Measurements from ENCODE around the gene CACHD1.

CACHD1 gene

DNA sequence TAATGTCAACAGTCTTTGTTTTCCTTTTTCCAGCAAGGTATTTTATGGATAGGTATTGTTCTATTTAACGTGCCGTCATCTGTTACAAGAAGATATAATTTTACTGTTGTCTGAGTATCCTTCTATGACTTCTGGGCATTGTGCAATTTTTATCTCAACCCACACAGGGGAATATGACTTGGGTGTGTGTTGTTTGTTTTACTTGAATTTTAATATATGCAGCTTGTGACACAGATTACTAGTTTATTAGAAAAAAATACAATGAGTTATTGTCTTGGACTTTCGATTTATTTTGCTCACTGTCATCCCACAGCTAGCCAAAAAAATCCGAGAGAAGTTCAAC is 111.9 kb downstream of the CACHD1 start:
- no peak overlapping the region for H2AK5ac ChIP-seq (ENCODE audit: low read length)

DNA sequence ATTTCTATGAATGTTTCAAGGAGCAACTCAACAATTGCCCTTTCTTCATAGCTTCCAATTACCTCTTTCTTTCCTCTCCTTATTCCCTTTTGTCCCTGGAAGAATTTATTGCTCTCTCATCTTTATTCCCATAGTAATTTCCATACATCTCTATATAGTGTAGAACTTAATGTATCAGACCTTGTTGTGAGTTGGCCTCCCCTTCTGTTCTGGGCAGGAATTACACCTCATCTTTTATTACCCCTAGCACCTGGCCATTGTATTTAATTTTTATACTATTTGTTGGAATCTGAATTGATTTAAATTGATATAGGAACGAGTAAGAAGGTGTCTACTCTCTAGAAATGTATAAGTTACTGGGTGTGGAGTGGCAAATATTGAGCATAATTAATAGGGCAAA is 114.5 kb downstream of the CACHD1 start:
- Histone ChIP-seq H3K79me2 (ENCODE audit: control insufficient read depth, insufficient read depth, low read length, poor library complexity) (no peaks in the 10 kb centered on the region), H3K18ac (ENCODE audit: low read length) (no peak overlapping the region), H4K91ac (ENCODE audit: low read depth, low read length) (no peak overlapping the region), H2BK12ac (ENCODE audit: low read length) (no peak overlapping the region), H3K79me1 (ENCODE audit: low read length) (no peaks in the 10 kb centered on the region), H4K8ac (ENCODE audit: low read depth, low read length) (no peak overlapping the region), H3K27ac (ENCODE audit: low read depth, low read length) (no peak overlapping the region), H2BK5ac (ENCODE audit: low read depth, low read length, poor library complexity) (no peak overlapping the region), H4K12ac (ENCODE audit: low read depth, low read length) (no peak overlapping the region), H3K36me3 (ENCODE audit: control insufficient read depth in 1 of 2, insufficient read depth in 2 of 2, low read length in 2 of 2) (no peaks in the 10 kb centered on the region), H3K23ac (ENCODE audit: low read length) (no peak overlapping the region), H2AFZ (ENCODE audit: insufficient read depth, low read length, poor library complexity) (no peak overlapping the region), H2BK120ac (ENCODE audit: insufficient read depth, low read length, poor library complexity) (no peak overlapping the region), H3K4ac (ENCODE audit: low read depth, low read length) (no peak overlapping the region), H3K14ac (ENCODE audit: low read length) (no peak overlapping the region), H3K4me1 (ENCODE audit: control insufficient read depth in 1 of 2, insufficient read depth in 2 of 2, low read length in 2 of 2) (no peaks in the 10 kb centered on the region), H3K4me2 (ENCODE audit: low read length) (no peak overlapping the region), H3K4me3 (ENCODE audit: low read depth, low read length) (no peak overlapping the region), H3K9ac (ENCODE audit: low read length) (no peak overlapping the region), H3K27me3 (ENCODE audit: insufficient read depth, low read length) (no peaks in the 10 kb centered on the region), H3K9me3 (ENCODE audit: insufficient read depth, low read depth, low read length) (no peaks in the 10 kb centered on the region), H2AK5ac (ENCODE audit: low read length) (no peak overlapping the region)
- WGBS (ENCODE audit: extremely low coverage, insufficient coverage, insufficient read length): no CpG with 5 or more reads among the region's 1 CpG
- DNase-seq: no peak

More for the DNA sequence above, 111.9 kb downstream of the CACHD1 start:
- Histone ChIP-seq H2BK12ac (ENCODE audit: low read length) (no peak overlapping the region), H3K4me3 (ENCODE audit: low read depth, low read length) (no peak overlapping the region), H3K9me3 (ENCODE audit: insufficient read depth, low read depth, low read length) (no peaks in the 10 kb centered on the region), H3K79me2 (ENCODE audit: control insufficient read depth, insufficient read depth, low read length, poor library complexity) (no peaks in the 10 kb centered on the region), H3K27me3 (ENCODE audit: insufficient read depth, low read length) (no peaks in the 10 kb centered on the region), H3K4ac (ENCODE audit: low read depth, low read length) (no peak overlapping the region), H3K18ac (ENCODE audit: low read length) (no peak overlapping the region), H3K14ac (ENCODE audit: low read length) (no peak overlapping the region), H3K79me1 (ENCODE audit: low read length) (no peaks in the 10 kb centered on the region), H4K91ac (ENCODE audit: low read depth, low read length) (no peak overlapping the region), H4K8ac (ENCODE audit: low read depth, low read length) (no peak overlapping the region), H4K12ac (ENCODE audit: low read depth, low read length) (no peak overlapping the region), H3K9ac (ENCODE audit: low read length) (no peak overlapping the region), H2AFZ (ENCODE audit: insufficient read depth, low read length, poor library complexity) (no peak overlapping the region), H3K4me2 (ENCODE audit: low read length) (no peak overlapping the region), H3K4me1 (ENCODE audit: control insufficient read depth in 1 of 2, insufficient read depth in 2 of 2, low read length in 2 of 2) (no peaks in the 10 kb centered on the region), H3K27ac (ENCODE audit: low read depth, low read length) (no peak overlapping the region), H2BK120ac (ENCODE audit: insufficient read depth, low read length, poor library complexity) (no peak overlapping the region), H3K36me3 (ENCODE audit: control insufficient read depth in 1 of 2, insufficient read depth in 2 of 2, low read length in 2 of 2) (no peaks in the 10 kb centered on the region), H2BK5ac (ENCODE audit: low read depth, low read length, poor library complexity) (no peak overlapping the region), H3K23ac (ENCODE audit: low read length) (no peak overlapping the region)
- no CpG with 5 or more reads among the region's 4 CpGs for WGBS (ENCODE audit: extremely low coverage, insufficient coverage, insufficient read length)
- no peak for DNase-seq

DNA sequence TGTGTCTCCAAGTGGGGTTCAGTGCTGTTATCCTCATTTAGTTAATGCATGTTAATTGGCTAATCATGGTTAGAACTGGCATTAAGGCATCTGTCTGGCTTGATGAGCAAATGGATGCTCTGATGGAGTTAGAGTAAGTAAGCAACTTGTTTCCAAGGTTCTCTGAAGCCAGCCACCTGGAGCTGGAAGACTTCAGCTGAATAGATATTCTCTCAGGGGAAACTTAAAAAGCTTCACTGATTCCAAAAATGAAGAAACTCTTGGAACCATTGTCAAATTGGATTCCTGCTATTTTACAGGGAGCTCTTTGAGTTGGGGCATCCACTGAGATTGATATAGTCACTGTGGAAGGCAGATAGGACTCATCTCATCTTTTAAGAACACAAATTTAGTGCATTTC is 118.9 kb downstream of the CACHD1 start:
- H3K27ac ChIP-seq (ENCODE audit: low read depth, low read length): no peak overlapping the region

DNA sequence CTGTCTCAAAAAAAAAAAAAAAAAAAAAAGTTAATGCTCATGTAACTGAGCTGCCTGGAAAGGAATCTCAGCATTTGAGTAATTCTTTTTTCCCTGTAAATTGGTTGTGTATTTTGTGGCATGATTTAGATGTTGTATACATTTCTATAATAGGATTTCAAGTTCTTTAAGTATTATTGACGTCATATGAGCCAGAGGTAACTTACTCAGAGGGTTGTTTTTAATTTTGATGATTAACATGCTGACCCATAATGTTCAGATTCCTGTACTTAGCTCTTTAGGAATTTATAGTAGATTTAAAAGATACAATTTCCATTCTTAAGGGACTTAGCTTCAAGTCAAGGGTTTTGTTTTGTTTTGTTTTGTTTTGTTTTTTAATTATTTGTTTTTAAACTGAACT is 120.4 kb downstream of the CACHD1 start:
- Histone ChIP-seq H3K4me2 (ENCODE audit: low read length) (no peak overlapping the region), H3K9me3 (ENCODE audit: insufficient read depth, low read depth, low read length) (no peaks in the 10 kb centered on the region), H3K36me3 (ENCODE audit: control insufficient read depth in 1 of 2, insufficient read depth in 2 of 2, low read length in 2 of 2) (no peaks in the 10 kb centered on the region), H2BK5ac (ENCODE audit: low read depth, low read length, poor library complexity) (no peak overlapping the region), H4K8ac (ENCODE audit: low read depth, low read length) (no peak overlapping the region), H2AK5ac (ENCODE audit: low read length) (no peak overlapping the region), H3K14ac (ENCODE audit: low read length) (no peak overlapping the region), H4K12ac (ENCODE audit: low read depth, low read length) (no peak overlapping the region), H2BK12ac (ENCODE audit: low read length) (no peak overlapping the region), H3K27ac (ENCODE audit: low read depth, low read length) (no peak overlapping the region), H3K9ac (ENCODE audit: low read length) (no peak overlapping the region), H3K4me1 (ENCODE audit: control insufficient read depth in 1 of 2, insufficient read depth in 2 of 2, low read length in 2 of 2) (peaks cover 0 to under 1% of the 10 kb centered on the region in 2 experiments), H3K27me3 (ENCODE audit: insufficient read depth, low read length) (no peaks in the 10 kb centered on the region), H2AFZ (ENCODE audit: insufficient read depth, low read length, poor library complexity) (no peak overlapping the region), H3K4ac (ENCODE audit: low read depth, low read length) (no peak overlapping the region), H3K4me3 (ENCODE audit: low read depth, low read length) (no peak overlapping the region), H2BK120ac (ENCODE audit: insufficient read depth, low read length, poor library complexity) (no peak overlapping the region), H3K79me2 (ENCODE audit: control insufficient read depth, insufficient read depth, low read length, poor library complexity) (no peaks in the 10 kb centered on the region), H4K91ac (ENCODE audit: low read depth, low read length) (no peak overlapping the region), H3K23ac (ENCODE audit: low read length) (no peak overlapping the region), H3K79me1 (ENCODE audit: low read length) (no peaks in the 10 kb centered on the region), H3K18ac (ENCODE audit: low read length) (no peak overlapping the region)
- no CpG with 5 or more reads among the region's 1 CpG for WGBS (ENCODE audit: extremely low coverage, insufficient coverage, insufficient read length)
- DNase-seq: no peak

More for the DNA sequence above, 118.9 kb downstream of the CACHD1 start:
- H3K23ac ChIP-seq (ENCODE audit: low read length): no peak overlapping the region
- H2AK5ac ChIP-seq (ENCODE audit: low read length): no peak overlapping the region
- H3K18ac ChIP-seq (ENCODE audit: low read length): no peak overlapping the region
- H3K9ac ChIP-seq (ENCODE audit: low read length): no peak overlapping the region
- no peak overlapping the region for H3K4ac ChIP-seq (ENCODE audit: low read depth, low read length)
- no peak overlapping the region for H4K91ac ChIP-seq (ENCODE audit: low read depth, low read length)
- H2BK12ac ChIP-seq (ENCODE audit: low read length): no peak overlapping the region
- H4K12ac ChIP-seq (ENCODE audit: low read depth, low read length): no peak overlapping the region
- DNase-seq: no peak
- H3K27me3 ChIP-seq (ENCODE audit: insufficient read depth, low read length): no peaks in the 10 kb centered on the region
- no peak overlapping the region for H3K4me3 ChIP-seq (ENCODE audit: low read depth, low read length)
- no peaks in the 10 kb centered on the region for H3K4me1 ChIP-seq (ENCODE audit: control insufficient read depth in 1 of 2, insufficient read depth in 2 of 2, low read length in 2 of 2)
- no peak overlapping the region for H2BK5ac ChIP-seq (ENCODE audit: low read depth, low read length, poor library complexity)
- H3K4me2 ChIP-seq (ENCODE audit: low read length): no peak overlapping the region
- H4K8ac ChIP-seq (ENCODE audit: low read depth, low read length): no peak overlapping the region
- no peaks in the 10 kb centered on the region for H3K36me3 ChIP-seq (ENCODE audit: control insufficient read depth in 1 of 2, insufficient read depth in 2 of 2, low read length in 2 of 2)
- no peaks in the 10 kb centered on the region for H3K79me2 ChIP-seq (ENCODE audit: control insufficient read depth, insufficient read depth, low read length, poor library complexity)
- no peak overlapping the region for H2BK120ac ChIP-seq (ENCODE audit: insufficient read depth, low read length, poor library complexity)
- H2AFZ ChIP-seq (ENCODE audit: insufficient read depth, low read length, poor library complexity): no peak overlapping the region
- no peak overlapping the region for H3K14ac ChIP-seq (ENCODE audit: low read length)
- H3K79me1 ChIP-seq (ENCODE audit: low read length): no peaks in the 10 kb centered on the region
- H3K9me3 ChIP-seq (ENCODE audit: insufficient read depth, low read depth, low read length): no peaks in the 10 kb centered on the region

Measured in trophoblast cell (in vitro differentiated cells and primary cell).